WTC11 (cell line): ENCODE data around the gene ALDH3A2.

Experiments
- ELF4 ChIP-seq: sonication (generic); formaldehyde crosslinking; IDR thresholded peaks from 2 replicates; pipeline ENCODE4 v1.8.1; 2022; ENCODE audit warnings: low read depth, mild to moderate bottlenecking, moderate library complexity, missing genetic modification reagents
- FOXP4 ChIP-seq: sonication (generic); formaldehyde crosslinking; IDR thresholded peaks from 2 replicates; pipeline ENCODE4 v1.8.0; 2022; ENCODE audit warnings: mild to moderate bottlenecking, missing genetic modification reagents
- MAX ChIP-seq: sonication (generic); formaldehyde crosslinking; IDR thresholded peaks from 2 replicates; pipeline ENCODE4 v1.8.0; 2022; ENCODE audit warnings: mild to moderate bottlenecking, missing genetic modification reagents
- SP1 ChIP-seq: sonication (generic); formaldehyde crosslinking; conservative IDR thresholded peaks from 2 replicates; pipeline ENCODE4 v1.8.1; 2022; ENCODE audit warnings: missing genetic modification reagents
- TEAD1 ChIP-seq: sonication (generic); formaldehyde crosslinking; IDR thresholded peaks from 2 replicates; pipeline ENCODE4 v1.8.0; 2022; ENCODE audit warnings: mild to moderate bottlenecking, missing genetic modification reagents
- USF2 ChIP-seq: sonication (generic); formaldehyde crosslinking; IDR thresholded peaks from 2 replicates; pipeline ENCODE4 v1.8.1; 2023; ENCODE audit warnings: mild to moderate bottlenecking, missing genetic modification reagents, moderate library complexity
- ZNF232 ChIP-seq: sonication (generic); formaldehyde crosslinking; IDR thresholded peaks from 2 replicates; pipeline ENCODE4 v1.8.0; 2022; ENCODE audit warnings: mild to moderate bottlenecking, missing genetic modification reagents
- ZNF317 ChIP-seq: sonication (generic); formaldehyde crosslinking; IDR thresholded peaks from 2 replicates; pipeline ENCODE4 v1.8.1; 2023; ENCODE audit warnings: low read depth, mild to moderate bottlenecking, moderate library complexity, missing genetic modification reagents, borderline replicate concordance
- TF ChIP-seq, protein P1 (sequence below): sonication (generic); formaldehyde crosslinking; IDR thresholded peaks from 2 replicates; pipeline ENCODE4 v1.8.0; 2023; ENCODE audit warnings: mild to moderate bottlenecking, missing genetic modification reagents
- TF ChIP-seq, protein P2 (sequence below): fragments of 200-600 bp; IDR thresholded peaks from 2 replicates; pipeline ENCODE4 v1.8.0; 2022; ENCODE audit warnings: antibody characterized with exemption

DNA sequence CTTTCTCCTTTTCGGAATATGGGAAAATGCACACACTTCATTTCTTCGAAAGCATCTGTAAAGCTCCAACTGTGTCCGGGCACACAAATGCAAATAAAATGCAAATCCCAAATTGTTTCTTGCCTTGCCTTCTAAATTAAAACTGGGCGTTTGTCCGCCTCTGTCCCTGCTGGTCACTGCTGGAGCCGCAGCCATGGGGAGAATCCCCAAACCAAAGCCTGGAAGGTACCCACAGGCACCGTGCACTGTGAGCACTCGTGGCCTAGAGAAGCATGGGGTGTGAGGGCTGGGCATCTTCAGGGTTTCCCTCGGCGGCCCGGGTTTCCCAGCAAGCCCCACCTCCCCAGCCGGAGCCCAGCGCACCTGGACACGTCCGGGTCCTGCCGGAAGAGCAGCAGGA, 64.9 kb downstream of the ALDH3A2 start:
- no peak for TF ChIP-seq SP1
- no peak for TF ChIP-seq ELF4 (CRISPR knock-in tag)
- no peak for TF ChIP-seq ZNF232 (CRISPR knock-in tag)
- TF ChIP-seq, protein P1, sequence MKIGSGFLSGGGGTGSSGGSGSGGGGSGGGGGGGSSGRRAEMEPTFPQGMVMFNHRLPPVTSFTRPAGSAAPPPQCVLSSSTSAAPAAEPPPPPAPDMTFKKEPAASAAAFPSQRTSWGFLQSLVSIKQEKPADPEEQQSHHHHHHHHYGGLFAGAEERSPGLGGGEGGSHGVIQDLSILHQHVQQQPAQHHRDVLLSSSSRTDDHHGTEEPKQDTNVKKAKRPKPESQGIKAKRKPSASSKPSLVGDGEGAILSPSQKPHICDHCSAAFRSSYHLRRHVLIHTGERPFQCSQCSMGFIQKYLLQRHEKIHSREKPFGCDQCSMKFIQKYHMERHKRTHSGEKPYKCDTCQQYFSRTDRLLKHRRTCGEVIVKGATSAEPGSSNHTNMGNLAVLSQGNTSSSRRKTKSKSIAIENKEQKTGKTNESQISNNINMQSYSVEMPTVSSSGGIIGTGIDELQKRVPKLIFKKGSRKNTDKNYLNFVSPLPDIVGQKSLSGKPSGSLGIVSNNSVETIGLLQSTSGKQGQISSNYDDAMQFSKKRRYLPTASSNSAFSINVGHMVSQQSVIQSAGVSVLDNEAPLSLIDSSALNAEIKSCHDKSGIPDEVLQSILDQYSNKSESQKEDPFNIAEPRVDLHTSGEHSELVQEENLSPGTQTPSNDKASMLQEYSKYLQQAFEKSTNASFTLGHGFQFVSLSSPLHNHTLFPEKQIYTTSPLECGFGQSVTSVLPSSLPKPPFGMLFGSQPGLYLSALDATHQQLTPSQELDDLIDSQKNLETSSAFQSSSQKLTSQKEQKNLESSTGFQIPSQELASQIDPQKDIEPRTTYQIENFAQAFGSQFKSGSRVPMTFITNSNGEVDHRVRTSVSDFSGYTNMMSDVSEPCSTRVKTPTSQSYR (CRISPR knock-in tag), result no peak
- TF ChIP-seq ZNF317 (CRISPR knock-in tag), result no peak
- TF ChIP-seq, protein P2, sequence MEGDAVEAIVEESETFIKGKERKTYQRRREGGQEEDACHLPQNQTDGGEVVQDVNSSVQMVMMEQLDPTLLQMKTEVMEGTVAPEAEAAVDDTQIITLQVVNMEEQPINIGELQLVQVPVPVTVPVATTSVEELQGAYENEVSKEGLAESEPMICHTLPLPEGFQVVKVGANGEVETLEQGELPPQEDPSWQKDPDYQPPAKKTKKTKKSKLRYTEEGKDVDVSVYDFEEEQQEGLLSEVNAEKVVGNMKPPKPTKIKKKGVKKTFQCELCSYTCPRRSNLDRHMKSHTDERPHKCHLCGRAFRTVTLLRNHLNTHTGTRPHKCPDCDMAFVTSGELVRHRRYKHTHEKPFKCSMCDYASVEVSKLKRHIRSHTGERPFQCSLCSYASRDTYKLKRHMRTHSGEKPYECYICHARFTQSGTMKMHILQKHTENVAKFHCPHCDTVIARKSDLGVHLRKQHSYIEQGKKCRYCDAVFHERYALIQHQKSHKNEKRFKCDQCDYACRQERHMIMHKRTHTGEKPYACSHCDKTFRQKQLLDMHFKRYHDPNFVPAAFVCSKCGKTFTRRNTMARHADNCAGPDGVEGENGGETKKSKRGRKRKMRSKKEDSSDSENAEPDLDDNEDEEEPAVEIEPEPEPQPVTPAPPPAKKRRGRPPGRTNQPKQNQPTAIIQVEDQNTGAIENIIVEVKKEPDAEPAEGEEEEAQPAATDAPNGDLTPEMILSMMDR, result 0 out of 2 replicates have a peak, but pooled peaks have one; percentile 13
- no peak for TF ChIP-seq USF2
- no peak for TF ChIP-seq MAX (CRISPR knock-in tag)
- TF ChIP-seq FOXP4 (CRISPR knock-in tag), result no peak
- TF ChIP-seq TEAD1, result no peak
